ENCODE measurements around the gene P4HB.

Gene P4HB

GRCh38 chr17:81867170-81867990 is 7.0 kb upstream of the P4HB start:
- DNase-seq: peak; percentile 65

- DNase-seq: peak; percentile 10
Observed at GRCh38 chr17:81866440-81867169, 6.3 kb upstream of the P4HB start.

GRCh38 chr17:81865733-81866439 is 5.6 kb upstream of the P4HB start:
- DNase-seq: peak; percentile 22

- no peak for DNase-seq
Observed at GRCh38 chr17:81865358-81865732, 5.0 kb upstream of the P4HB start.

DNA sequence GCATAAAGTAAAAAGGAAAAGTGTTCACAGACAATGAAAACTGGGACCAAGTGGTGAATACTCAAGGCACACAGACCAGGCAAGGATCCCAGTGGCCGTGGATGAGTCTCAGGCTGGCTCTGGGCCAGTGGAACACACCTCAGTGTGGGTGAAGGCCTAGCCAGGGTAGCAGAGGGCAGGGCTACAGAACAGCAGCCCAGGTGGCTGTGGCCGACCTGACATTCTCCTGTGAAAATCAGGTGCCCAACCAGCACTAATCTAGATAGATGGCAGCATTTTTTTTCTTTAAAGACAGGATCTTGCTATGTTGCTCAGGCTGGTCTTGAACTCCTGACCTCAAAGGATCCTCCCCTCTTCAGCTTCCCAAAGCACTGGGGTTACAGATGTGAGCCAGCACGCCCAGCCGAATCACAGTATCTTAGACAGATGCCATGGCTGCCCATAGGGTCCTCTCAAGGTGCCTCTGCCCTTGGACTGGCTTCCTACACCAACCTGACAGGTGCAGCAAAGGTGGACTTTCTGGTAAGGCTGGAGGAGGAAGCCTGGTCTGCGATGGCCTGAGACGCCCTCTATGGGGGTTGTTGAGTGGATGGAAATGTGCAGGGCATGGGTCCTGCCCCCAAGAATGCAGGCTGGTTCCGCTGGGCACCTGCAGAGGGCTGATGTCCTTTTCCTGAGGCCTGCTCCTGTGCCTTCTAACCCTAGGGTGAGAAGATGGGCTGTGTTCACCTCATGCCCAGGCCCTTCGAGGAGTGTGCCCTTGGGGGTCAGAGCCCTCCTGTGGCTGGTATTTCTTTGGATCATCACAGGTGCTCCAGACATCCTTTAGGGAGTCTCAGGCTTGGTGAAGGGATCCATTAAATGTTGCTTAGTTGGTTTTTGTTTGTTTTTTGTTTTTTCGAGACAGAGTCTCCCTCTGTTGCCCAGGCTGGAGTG is 3.8 kb upstream of the P4HB start:
- DNase-seq: no peak

DNA sequence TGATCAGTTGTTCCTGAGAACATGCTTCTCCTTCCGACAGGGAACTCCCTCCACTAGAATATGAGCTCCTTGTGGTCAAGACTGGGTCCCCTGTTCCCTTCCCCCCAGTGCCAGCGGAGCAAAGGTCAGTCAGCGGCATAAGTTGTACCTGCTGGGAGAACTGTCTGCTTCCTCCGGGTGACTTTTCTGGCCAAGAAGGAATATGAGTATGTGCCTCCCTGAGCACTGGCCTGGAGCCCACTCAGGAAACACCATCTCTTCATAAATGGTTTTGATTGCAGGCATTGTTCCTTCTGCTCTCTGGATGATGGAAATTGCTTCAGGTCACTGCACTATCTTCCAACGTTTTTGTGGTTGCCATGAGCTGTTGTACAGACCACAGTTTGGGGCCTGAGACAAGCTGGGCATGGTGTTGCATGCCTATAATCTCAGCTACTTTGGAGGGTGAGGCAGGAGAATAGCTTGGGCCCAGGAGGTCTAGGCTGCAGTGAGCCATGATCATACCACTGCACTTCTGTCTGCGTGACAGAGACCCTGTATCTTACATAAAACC is 2.9 kb upstream of the P4HB start:
- peak; percentile 14 for DNase-seq

GRCh38 chr17:81860756-81861568 is 627 bp upstream of the P4HB start:
- DNase-seq: peak; percentile 100

- no peak for DNase-seq
Observed at GRCh38 chr17:81858967-81859905, 1.1 kb downstream of the P4HB start.

DNA sequence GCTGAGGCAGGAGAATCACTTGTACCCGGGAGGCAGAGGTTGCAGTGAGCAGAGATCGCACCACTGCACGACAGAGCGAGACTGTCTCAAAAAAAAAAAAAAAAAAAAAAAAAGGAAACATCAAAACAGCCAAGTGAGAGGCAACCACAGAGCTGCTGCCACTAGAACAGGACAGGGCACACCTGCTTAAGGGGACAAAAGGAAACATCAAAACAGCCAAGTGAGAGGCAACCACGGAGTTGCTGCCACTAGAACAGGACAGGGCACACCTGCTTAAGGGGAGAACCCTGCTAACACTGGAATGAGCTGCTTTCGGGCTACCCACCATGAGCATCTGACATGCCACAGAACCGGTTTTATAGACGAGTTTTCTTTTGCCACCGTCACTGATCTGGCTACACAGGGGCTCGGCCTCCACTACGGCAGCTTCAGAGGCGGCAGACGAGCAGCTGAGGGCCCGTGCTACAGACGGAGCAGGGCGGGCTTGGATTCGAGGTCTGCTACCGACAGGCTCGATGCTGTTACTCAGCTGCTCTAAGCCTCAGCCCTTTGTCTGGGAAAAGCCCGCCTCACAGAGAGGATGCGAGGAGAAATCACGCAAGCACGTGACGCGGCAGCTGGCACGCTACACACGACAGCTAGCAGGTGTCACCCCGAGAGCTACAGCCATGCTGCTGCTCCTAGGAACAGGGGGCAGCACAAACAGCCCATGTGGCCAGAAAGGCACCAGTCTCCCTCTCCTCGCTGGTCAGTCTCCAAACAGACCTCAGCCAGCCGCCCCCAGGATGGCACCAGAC is 2.0 kb downstream of the P4HB start:
- no peak for DNase-seq

DNA sequence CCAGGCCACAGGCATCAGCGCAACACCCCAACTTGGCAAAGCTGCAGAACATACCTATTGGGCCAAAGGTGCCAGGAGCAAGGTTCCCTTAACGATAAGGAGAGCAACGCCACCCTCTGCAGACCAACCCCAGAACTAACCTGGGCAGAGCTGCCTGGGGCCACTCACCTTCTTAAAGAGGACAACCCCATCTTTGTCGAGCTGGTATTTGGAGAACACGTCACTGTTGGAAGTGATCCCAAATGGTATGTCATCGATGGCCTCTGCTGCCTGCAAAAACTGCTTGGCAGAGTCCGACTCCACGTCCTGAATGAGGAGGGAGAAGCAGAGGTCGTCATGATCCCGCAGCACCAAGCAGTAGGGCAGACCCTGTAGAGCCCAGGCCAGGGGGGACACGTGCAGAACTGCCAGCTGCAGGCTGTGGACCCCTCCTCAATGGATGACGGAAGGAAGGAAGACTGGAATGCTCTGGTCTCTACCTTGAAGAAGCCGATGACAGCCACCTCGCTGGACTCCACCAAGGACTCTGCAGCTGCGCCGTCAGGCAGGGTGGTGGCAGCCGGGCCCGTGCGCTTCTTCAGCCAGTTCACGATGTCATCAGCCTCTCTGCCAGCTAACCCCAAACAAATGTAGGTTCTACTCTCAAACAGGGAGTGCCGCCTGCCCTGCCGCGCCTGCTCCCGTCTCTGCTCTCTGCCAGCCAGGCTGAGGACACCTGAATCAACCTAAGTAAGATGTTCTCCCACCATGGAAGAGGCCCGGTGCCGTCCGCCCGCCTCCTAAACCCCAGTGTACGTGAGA is 5.2 kb downstream of the P4HB start:
- no peak for DNase-seq

DNA sequence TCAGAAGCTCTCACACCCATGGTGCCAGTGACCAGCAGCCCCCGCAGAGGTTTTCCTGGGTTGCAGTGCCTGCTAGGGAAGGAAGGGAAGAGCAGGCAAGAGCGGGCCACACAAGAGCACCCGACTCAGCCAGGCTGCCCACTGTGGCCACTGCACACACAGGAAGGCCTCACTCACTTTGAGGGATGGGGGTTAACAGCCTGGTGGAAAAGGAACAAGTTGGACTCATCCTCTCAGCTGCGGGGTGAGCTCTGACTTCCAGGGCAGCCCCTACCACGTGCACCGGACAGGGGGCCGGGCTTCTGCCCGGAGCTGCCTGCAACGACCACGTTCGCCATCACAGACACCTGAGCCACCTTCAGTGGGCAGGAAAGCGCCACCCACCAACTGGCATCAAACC is 8.1 kb downstream of the P4HB start:
- no peak for DNase-seq

- no peak for DNase-seq
Observed at GRCh38 chr17:81851423-81851822, 8.9 kb downstream of the P4HB start.

- no peak for DNase-seq
Observed at GRCh38 chr17:81849457-81849856, 10.9 kb downstream of the P4HB start.

- no peak for DNase-seq
Observed at GRCh38 chr17:81846743-81847689, 13.3 kb downstream of the P4HB start.

DNA sequence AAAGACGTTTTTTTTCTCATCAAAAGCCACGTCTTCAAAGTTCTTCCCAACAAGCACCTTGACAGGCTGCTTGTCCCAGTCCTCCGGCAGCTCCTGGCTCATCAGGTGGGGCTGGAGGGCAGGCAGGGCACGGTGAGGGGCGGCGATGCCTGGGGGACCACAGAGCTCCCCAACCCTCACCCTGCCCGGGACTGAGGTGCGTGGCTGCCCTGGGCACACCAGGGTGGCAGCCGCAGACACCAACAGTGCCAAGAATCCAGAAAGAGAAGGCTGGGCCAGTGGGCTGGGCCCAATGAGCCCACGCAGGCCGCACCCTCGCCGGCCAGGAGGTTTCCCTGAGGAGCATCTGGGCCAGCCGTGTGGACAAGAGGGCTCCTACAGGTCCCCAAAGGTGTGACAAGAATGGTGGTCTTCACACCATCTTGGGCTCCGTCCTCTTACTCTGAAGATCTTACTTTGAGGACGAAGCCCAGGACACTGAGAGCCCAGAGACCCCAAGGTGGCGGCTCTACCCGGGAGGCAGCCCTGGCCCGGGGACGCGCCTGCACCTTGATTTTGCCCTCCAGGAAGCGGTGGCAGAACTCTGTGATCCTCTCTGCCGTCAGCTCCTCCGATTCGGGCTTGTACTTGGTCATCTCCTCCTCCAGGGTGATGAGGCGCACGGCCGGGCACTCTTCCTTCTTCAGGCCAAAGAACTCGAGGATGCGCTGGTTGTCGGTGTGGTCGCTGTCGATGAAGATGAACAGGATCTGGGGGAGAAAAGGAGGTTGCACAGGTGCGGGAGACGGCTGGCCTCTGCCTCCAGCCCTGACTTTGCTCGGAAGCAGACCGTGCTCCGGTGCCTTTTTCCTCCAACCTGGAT is 14.2 kb downstream of the P4HB start:
- DNase-seq: no peak

- DNase-seq: no peak
Observed at GRCh38 chr17:81845361-81845760, 15.0 kb downstream of the P4HB start.

Measured in fibroblast of upper back skin (primary cell).